WI38 (cell line): ENCODE measurements around the gene STAT5B.

Experiments used
- H3K4me3 ChIP-seq: 2 replicates; pipeline ENCODE4 v1.5.1; 2011; ENCODE audit warnings: low read depth, mild to moderate bottlenecking, control low read depth, low read length
- CTCF ChIP-seq: IDR thresholded peaks from 2 replicates; pipeline ENCODE4 v1.5.1; 2012; ENCODE audit warnings: low read depth, mild to moderate bottlenecking, control low read depth, low read length

Gene STAT5B

GRCh38 chr17:42169351-42169750 lies 106.8 kb downstream of the STAT5B start:
- TF ChIP-seq CTCF, result no peak
- H3K4me3 ChIP-seq, result no peak overlapping the region

DNA sequence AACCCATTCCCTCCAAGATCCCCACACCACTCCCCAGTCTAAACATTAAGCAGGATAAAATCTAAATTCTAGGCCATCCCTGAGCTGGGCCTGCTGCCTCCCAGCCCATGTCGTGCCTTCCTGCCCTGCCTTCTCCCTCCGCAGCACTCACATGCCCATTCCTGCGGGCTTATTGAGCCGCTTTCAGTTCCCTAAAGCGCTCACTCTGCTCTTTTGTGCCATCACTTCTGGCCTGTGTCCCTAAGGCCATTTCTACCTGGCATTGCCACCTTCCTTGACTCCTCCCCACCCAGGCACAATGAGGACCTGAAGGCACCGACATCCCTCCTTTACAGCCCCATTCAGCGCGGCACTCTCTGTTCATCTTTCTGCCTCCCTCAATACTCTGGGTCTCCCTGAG lies 108.4 kb downstream of the STAT5B start:
- TF ChIP-seq CTCF, result no peak

GRCh38 chr17:42166196-42166763 lies 109.9 kb downstream of the STAT5B start:
- TF ChIP-seq CTCF, result no peak
- no peak overlapping the region for H3K4me3 ChIP-seq

More for the DNA sequence above, 108.4 kb downstream of the STAT5B start:
- H3K4me3 ChIP-seq, result no peak overlapping the region

- no peak overlapping the region for H3K4me3 ChIP-seq
- no peak for TF ChIP-seq CTCF
Observed at GRCh38 chr17:42165751-42166150, 110.4 kb downstream of the STAT5B start.

- no peak for TF ChIP-seq CTCF
- no peak overlapping the region for H3K4me3 ChIP-seq
Observed at GRCh38 chr17:42163696-42164407, 112.3 kb downstream of the STAT5B start.

DNA sequence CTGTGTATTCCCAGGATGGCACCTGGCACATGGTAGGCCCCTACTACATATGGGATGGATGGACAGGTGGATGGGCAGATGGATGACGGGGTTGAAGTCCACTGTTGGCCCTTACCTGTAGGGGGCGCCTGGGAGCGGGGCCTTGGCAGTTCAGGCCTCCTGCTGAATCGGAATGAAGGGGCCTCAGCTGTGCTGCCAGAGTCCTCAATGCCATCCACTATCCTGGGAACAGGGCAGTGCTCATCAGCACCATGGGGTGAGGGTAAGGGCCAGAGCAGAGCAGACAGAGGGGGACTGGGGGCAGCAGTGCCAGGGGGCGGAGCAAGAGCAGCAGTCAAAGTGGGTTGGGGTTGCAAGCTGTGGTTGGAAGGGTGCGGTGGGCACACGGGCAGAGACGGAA lies 113.1 kb downstream of the STAT5B start:
- 0 out of 2 replicates have a peak, but pooled peaks have one; percentile 20 for TF ChIP-seq CTCF
- H3K4me3 ChIP-seq, result no peak overlapping the region

GRCh38 chr17:42160531-42160910 lies 115.7 kb downstream of the STAT5B start:
- no peak overlapping the region for H3K4me3 ChIP-seq
- no peak for TF ChIP-seq CTCF
